Mammary epithelial cell (primary cell): ENCODE data around the gene EML4.

ENCODE experiments used
- CTCF ChIP-seq, 2 donors: IDR thresholded peaks in 1 of 2; conservative IDR thresholded peaks in 1 of 2; 2 replicates each; pipeline ENCODE4 v1.5.1; 2011 to 2012; ENCODE audit warnings: inconsistent platforms in 2 of 2, low read length in 2 of 2, mild to moderate bottlenecking in 2 of 2, control low read depth in 1 of 2, low read depth in 1 of 2; ENCODE audit not compliant: insufficient read depth in 1 of 2; ENCODE audit errors: extremely low read depth in 1 of 2
- EZH2 ChIP-seq: IDR thresholded peaks from 2 replicates; pipeline ENCODE4 v1.6.1; 2012; ENCODE audit warnings: low read length, inconsistent platforms, borderline replicate concordance

DNA sequence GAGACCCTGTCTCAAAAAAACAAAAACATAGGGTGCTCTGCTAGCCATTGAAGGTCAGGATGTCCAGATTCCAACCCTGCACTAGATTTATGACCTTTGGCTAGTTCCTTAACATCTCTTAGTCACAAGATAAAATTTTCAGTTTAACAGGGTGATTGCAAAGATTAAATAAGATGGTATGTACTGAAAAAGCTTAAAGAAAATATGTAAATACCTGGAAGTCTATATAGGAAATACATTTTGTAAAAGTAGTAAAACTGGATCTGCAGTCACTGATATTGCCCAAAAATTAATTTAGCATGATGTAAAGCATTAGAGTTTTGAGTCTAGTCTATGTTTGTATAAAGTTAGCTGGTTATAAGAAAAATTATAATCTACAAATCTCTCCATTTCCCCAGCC, 197.3 kb downstream of the EML4 start:
- TF ChIP-seq EZH2 (no peak), CTCF (conservative IDR thresholded peaks at IDR 0.05 in 1 of 2, IDR thresholded peaks at IDR 0.05 in 1 of 2; ENCODE audit: extremely low read depth in 1 of 2, insufficient read depth in 1 of 2, low read depth in 1 of 2, low read length in 2 of 2) (no peak)
